Left ventricle myocardium superior (tissue), 1 donor: ENCODE data around the gene C12orf50. TPM values are rescaled to one million over a fixed set of nuclear protein-coding genes. Genes with fewer than 3 reads are reported as not detected.

Experiments used
- total RNA-seq: library from RNA; stranded (reverse); fragmentation: NEBNext Ultra II Directional; extraction: Animal tissue kit (Norgen Biotek cat#: 25700); gene quantifications from one replicate; pipeline ENCODE4 v1.2.1, GENCODE V29; 2021
- donor health status: DM: no; HTN: yes; CAD: no; lungs with severe emphysema.

Gene C12orf50
- total RNA-seq, 1 donor from 2014 or later: not detected

Other genes with a start within 250 kb of the C12orf50 start
- gene CEP290, start 112.7 kb upstream of the C12orf50 start, total RNA-seq: 8.5 TPM
- gene TMTC3, start 112.9 kb upstream of the C12orf50 start, total RNA-seq: 8.6 TPM